Right renal cortex interstitium (tissue), 3 donors: Measurements from ENCODE around the gene MYLK3. TPM values are rescaled to one million over a fixed set of nuclear protein-coding genes. Genes with fewer than 3 reads are reported as not detected.

Experiments used
- DNase-seq, 3 donors: peaks; one replicate each; pipeline ENCODE4 v3.0.0-alpha.2; 2013; ENCODE audit warnings: low read depth in 3 of 3, low spot score in 2 of 3
- polyA plus RNA-seq, 3 donors: library from polyadenylated mRNA; unstranded; fragments of 120-200 nt; gene quantifications; one replicate each; pipeline ENCODE4 v1.2.1, GENCODE V29; 2013; ENCODE audit not compliant: insufficient read length in 3 of 3

MYLK3 gene
- polyA plus RNA-seq, 3 donors, result 0.76 to 1.2 (median 0.83) TPM

DNA sequence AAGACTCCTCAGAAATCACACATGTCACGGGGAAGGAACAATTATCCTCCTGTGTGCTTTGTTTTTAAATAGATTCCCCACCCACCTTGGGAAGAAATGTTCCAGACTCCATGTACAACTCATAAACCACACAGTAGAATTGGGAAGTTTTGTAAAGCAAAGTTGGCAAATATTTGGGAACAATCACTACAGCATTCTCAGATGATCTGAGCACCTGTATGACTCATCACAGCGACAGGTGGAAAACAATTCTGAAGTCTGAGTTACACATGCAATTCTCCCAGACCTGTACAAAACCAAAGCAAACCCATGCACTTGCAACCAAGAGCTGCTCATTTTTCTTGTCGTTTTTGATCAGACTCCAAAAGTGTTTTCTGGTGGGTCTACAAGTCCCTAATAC lies 14.4 kb upstream of the MYLK3 start:
- no peak for DNase-seq

GRCh38 chr16:46759309-46759708 lies 11.2 kb upstream of the MYLK3 start:
- DNase-seq, result no peak

GRCh38 chr16:46757339-46758050 lies 9.4 kb upstream of the MYLK3 start:
- DNase-seq, result no peak

GRCh38 chr16:46756772-46757171 lies 8.6 kb upstream of the MYLK3 start:
- DNase-seq, result no peak

- no peak for DNase-seq
Observed at GRCh38 chr16:46753015-46753414, 4.9 kb upstream of the MYLK3 start.

GRCh38 chr16:46751381-46751780 lies 3.2 kb upstream of the MYLK3 start:
- no peak for DNase-seq

GRCh38 chr16:46748775-46749705 lies 896 bp upstream of the MYLK3 start:
- DNase-seq, result no peak

DNA sequence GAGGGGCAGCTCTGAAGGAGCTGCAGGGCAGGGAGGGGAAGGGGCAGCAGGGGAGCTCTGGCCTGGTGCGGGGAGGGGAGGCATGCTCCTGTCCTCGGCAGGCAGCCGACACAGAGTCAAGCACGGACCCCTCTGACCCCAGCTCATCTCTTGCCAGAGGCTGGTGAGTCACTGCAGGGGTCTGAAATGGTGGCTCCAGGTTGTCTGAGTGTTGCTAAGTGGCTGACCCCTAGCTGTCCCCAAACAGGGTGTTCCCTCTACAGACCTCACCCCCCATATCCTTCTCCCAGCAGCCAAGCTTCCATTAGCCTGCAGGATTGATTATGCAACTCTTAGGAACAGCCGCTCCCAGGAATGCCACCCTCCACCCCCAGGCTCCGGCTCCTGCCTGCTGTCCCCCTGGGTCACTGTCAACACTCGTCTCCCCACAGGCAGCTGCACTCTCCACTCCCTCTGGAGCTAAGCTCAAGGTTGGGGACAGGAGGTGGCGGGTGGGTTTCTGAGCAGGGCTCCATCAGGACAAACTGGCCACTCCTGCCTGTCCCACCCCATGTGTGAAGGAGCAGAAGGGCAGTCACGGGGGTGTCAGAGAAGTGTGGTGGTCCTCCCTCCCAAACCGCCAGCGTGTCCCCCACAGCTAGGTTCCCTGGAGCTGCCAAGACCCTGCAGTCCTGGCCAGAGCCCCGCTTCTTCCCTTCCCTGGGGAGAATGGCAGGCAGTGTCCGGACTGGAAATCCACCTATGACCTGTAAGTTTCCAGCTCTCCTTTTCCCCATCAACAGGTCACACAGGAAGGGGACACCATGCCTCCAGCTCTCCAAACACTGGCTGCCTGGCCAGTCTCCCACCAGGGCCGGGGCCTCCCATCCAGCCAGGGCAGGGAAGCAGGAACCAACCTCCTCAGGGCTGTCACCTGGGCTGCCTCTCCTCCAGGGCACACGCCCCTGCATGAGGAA lies 1.0 kb downstream of the MYLK3 start:
- DNase-seq, result no peak

GRCh38 chr16:46745617-46746016 lies 2.5 kb downstream of the MYLK3 start:
- DNase-seq, result no peak

GRCh38 chr16:46743232-46743719 lies 4.9 kb downstream of the MYLK3 start:
- DNase-seq, result no peak

DNA sequence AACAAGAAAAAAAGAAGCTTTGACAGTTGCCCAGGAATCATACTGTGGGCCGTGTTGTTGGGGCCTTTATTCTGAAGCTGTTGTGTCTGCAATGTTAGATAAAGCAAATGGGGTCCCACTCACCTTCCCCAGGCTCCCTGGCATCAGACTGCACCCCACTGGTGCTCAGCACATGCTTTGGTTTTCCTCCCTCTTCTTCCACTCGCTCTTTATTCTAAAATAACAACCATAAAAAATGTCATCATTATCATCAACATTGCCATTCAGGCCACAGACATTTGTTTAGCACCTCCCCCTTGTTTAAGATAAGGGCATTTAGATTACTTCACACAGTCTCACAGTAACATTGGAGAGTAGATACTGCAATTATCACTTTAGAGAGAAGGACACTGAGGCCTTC lies 8.2 kb downstream of the MYLK3 start:
- no peak for DNase-seq

- no peak for DNase-seq
Observed at GRCh38 chr16:46737621-46738214, 10.4 kb downstream of the MYLK3 start.

DNA sequence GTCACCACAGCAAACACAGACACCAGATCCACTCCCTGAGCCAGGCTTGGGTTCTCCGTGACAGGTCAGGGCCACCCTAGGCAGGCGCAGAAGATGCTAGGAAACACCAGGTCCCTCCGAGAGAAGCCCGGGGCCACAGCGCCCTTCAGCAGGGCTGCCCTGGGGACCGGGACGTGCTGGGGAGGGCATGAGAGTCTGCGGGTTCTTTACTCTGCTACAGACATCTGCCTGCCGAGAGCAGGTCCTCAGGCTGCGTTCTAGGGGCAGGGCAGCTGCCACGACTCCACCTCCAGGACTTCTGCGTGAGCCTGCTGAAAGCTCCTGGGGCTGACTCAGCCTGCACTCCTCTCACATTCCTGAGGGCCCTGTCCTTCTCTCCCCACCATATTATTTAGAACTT lies 11.4 kb downstream of the MYLK3 start:
- DNase-seq, result no peak

DNA sequence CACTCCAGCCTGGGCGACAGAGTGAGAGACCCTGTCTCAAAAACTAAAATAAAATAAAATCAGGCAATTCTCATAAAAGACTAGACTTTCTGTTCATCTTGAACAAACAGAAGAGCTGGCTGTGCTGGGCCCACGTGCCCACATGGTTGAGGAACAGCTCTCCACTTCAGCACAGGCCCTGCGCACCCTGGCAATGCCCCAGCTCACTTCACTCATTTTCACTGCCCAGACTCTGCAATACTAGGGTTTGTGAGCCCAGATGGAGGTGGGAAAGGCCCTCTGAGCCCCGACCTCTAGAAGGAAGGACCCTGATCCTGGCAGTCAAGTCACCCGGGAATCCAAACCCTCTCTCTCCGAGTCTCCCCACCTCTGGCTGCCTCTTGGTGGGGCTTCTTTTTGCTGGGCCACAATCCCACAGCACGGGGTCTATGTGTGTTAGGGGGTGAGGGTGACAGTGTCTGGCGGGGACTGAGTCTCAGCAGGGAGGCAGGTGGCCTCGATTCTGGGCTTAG lies 14.8 kb downstream of the MYLK3 start:
- DNase-seq, result no peak

GRCh38 chr16:46732561-46732960 lies 15.6 kb downstream of the MYLK3 start:
- DNase-seq, result no peak

GRCh38 chr16:46731691-46732555 lies 16.2 kb downstream of the MYLK3 start:
- no peak for DNase-seq

- no peak for DNase-seq
Observed at GRCh38 chr16:46730801-46731690, 17.1 kb downstream of the MYLK3 start.

DNA sequence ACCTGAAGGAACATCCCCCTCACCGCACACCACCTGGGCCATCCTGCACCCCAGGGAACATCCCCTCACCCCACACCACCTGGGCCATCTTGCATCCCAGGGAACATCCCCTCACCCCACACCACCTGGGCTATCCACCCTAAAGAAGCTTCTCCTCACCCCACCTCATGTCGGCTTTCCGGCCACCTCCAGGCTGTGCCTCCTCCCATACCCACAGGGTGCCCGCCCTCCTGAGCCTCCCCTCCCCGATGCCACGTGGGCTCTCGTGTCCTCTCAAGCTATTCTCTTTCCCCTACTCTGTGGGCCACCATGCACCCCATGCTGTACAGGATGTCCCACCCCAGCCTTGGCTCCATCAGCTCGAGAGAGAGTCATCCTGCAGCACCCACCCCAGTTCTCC lies 18.0 kb downstream of the MYLK3 start:
- no peak for DNase-seq
